ENCODE data around the gene KDM8. TPM values are rescaled to one million over a fixed set of nuclear protein-coding genes. Genes with fewer than 3 reads are reported as not detected.
A peak's percentile ranks its signal among the peaks of the same experiment; 100 is the strongest.

Gene KDM8
- total RNA-seq, 3 donors from 2014 or later: 1.9 to 4.5 (median 4.3) TPM

DNA sequence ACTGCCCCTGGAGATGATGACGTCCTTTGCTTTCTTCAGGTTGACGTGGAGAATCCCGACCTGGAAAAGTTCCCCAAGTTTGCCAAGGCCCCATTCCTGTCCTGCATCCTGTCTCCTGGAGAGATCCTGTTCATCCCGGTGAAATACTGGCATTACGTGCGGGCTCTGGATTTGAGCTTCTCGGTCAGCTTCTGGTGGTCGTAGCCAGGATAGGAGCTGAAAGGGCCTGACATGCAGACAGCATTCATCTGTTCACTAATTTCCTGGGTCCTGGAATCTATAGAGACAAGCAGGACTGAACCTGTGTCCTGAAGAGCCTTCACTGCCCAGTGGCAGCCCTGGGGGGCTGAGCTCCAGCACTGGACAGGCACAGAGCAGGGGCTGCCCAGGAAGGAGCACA lies 17.2 kb downstream of the KDM8 start:
- no peak for DNase-seq (ENCODE audit: low spot score in 2 of 2)
- Histone ChIP-seq H3K36me3 (no peaks in the 10 kb centered on the region), H3K27ac (no peak overlapping the region), H3K4me3 (no peak overlapping the region), H3K4me1 (no peaks in the 10 kb centered on the region), H3K9me3 (no peaks in the 10 kb centered on the region), H3K27me3 (no peaks in the 10 kb centered on the region)
- intact Hi-C loops (cut with DNase I; ENCODE audit: low total_unique reads): no loop called here
- TF ChIP-seq POLR2AphosphoS5 (IDR thresholded peaks at IDR 0.05): no peak
- no peak for TF ChIP-seq POLR2A (IDR thresholded peaks at IDR 0.05)
- TF ChIP-seq, protein P1, sequence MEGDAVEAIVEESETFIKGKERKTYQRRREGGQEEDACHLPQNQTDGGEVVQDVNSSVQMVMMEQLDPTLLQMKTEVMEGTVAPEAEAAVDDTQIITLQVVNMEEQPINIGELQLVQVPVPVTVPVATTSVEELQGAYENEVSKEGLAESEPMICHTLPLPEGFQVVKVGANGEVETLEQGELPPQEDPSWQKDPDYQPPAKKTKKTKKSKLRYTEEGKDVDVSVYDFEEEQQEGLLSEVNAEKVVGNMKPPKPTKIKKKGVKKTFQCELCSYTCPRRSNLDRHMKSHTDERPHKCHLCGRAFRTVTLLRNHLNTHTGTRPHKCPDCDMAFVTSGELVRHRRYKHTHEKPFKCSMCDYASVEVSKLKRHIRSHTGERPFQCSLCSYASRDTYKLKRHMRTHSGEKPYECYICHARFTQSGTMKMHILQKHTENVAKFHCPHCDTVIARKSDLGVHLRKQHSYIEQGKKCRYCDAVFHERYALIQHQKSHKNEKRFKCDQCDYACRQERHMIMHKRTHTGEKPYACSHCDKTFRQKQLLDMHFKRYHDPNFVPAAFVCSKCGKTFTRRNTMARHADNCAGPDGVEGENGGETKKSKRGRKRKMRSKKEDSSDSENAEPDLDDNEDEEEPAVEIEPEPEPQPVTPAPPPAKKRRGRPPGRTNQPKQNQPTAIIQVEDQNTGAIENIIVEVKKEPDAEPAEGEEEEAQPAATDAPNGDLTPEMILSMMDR (IDR thresholded peaks at IDR 0.05): no peak

DNA sequence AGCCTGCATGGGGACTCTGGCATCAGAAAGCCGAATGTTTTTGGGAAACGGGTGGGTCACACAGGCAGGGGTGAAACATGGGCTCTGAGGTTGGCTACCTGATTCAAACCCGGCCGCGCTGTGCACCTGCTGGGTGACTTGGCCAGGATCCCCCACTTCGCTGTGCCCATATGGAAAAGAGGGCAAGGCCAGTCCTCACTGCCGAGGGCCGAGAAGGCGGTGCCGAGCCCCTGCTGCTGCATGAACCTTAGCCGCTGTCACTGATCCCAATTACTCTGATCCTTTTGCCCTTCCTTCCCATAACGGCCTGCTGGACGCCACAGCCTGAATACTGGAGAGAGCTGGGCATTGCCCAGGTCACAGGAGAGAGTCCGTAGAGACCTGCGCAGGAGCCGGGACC lies 17.7 kb downstream of the KDM8 start:
- H3K4me3 ChIP-seq: no peak overlapping the region
- H3K9me3 ChIP-seq: no peaks in the 10 kb centered on the region
- no peaks in the 10 kb centered on the region for H3K4me1 ChIP-seq
- no peaks in the 10 kb centered on the region for H3K27me3 ChIP-seq
- no peaks in the 10 kb centered on the region for H3K36me3 ChIP-seq
- no peak overlapping the region for H3K27ac ChIP-seq
- DNase-seq (ENCODE audit: low spot score in 2 of 2): no peak
- TF ChIP-seq POLR2A (IDR thresholded peaks at IDR 0.05) (no peak), POLR2AphosphoS5 (IDR thresholded peaks at IDR 0.05) (no peak)
- TF ChIP-seq, protein P1 (IDR thresholded peaks at IDR 0.05): no peak
- intact Hi-C loops (cut with DNase I; ENCODE audit: low total_unique reads): no loop called here

DNA sequence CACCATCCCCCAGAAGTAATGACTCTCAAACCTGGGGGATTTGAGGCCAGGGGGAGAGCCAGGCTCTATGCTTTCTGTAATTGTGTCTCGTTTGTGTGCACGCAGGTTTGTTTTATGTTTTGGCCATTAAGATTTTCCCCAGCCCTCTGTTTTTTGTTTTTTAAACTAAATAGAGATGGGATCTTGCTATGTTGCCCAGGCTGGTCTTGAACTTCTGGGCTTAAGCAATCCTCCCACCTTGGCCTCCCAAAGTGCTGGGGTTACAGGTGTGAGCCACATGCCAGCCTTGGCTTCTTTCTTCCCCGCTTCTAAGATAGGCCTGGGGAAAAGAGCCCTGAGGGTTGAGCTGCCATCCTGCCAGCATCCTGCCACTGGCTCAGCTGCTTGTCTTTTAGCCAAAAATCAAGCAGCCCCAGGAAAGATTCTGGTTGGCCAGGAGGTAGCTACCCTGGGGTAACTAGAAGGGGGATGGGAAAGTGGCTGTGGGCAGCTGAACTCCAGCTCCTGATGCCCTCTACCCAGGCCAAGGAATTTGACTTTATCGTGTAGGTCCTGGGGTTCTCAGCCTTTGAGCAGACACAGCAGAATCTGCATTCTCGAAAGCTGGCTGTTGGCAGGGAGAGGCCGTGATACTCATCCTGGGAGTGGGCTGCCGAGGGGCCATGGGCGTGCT lies 18.4 kb downstream of the KDM8 start:
- Histone ChIP-seq H3K4me1 (no peaks in the 10 kb centered on the region), H3K27ac (peak overlapping the region; percentile 8 to 82), H3K4me3 (no peak overlapping the region), H3K9me3 (no peaks in the 10 kb centered on the region), H3K27me3 (no peaks in the 10 kb centered on the region), H3K36me3 (no peaks in the 10 kb centered on the region)
- intact Hi-C loops (cut with DNase I; ENCODE audit: low total_unique reads): no loop called here
- TF ChIP-seq POLR2A (IDR thresholded peaks at IDR 0.05) (no peak), POLR2AphosphoS5 (IDR thresholded peaks at IDR 0.05) (no peak)
- TF ChIP-seq, protein P1 (IDR thresholded peaks at IDR 0.05): no peak
- no peak for DNase-seq (ENCODE audit: low spot score in 2 of 2)

DNA sequence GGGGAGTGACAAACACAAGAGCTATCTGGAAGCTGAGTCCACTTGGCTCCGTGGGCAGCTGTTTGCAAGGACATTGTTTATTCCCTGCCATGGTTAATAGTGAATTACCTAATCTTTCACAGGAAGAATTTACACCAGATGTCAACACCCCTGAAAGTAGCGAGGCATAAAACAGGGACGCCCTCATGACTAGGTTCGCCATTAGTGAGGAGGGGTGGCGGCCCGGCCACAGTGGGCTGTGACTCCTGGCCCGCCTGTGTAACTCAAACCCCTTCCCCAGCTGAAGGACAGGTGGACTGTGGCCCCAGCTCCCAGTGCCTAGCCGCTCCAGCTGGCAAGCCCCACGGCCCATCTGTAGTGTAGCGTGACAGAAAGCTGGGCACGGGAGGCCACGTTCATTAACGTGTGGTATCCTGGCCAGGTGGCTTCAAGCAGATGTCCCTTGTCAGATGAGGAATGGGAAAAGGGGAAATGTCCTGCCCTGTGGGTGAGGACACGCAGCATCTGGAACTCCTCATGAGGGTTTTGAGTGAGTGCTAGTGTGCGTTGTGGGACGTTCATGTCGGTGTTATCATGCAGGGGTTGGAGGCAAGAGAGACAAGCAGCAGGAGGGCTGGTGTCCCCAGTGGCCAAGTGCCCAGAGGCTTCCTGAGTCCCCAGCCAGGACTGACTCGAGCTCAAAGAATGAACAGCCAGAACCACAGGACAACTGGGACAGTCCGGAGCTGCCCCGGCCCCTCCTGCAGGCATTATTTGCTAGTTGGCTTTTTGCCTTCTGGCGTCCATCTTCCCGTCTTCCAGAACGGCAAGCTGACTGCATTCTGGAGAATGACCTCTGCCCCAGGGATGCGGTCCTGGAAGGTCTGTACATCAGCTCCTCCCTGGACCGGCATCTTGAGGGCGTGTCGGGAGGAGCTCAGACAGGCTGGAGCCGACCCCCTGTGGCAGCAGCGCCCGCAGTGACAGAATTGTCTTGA lies 19.2 kb downstream of the KDM8 start:
- TF ChIP-seq POLR2AphosphoS5 (IDR thresholded peaks at IDR 0.05): no peak
- TF ChIP-seq, protein P1 (IDR thresholded peaks at IDR 0.05): no peak
- TF ChIP-seq POLR2A (IDR thresholded peaks at IDR 0.05): no peak
- no peak for DNase-seq (ENCODE audit: low spot score in 2 of 2)
- no peaks in the 10 kb centered on the region for H3K27me3 ChIP-seq
- intact Hi-C loops (cut with DNase I; ENCODE audit: low total_unique reads): no loop called here
- no peaks in the 10 kb centered on the region for H3K9me3 ChIP-seq
- H3K4me3 ChIP-seq: peak overlapping the region in 1 of 3 donors; percentile 28
- no peaks in the 10 kb centered on the region for H3K4me1 ChIP-seq
- peak overlapping the region; percentile 8 to 82 for H3K27ac ChIP-seq
- H3K36me3 ChIP-seq: no peaks in the 10 kb centered on the region

DNA sequence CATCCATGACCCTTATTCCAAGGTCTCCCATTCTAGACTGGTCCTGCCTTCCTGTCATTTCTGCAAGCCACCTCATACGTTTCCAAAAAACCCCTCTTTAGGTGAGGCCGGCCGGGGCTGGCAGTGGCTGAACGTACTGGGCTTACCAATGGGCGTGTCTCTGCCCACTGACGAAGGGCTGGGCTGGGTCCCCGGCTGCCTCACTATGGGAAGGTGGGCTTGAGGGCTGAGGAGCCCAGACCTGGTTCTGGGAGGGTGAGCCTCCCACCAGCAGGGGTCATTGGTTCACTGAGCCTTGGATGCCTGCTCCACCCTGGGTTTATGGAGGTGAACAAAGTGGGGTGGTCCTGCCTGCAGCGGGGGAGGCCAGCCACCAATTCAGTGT lies 19.9 kb downstream of the KDM8 start:
- Histone ChIP-seq H3K27ac (peak overlapping the region; percentile 8 to 82), H3K4me1 (no peaks in the 10 kb centered on the region), H3K27me3 (no peaks in the 10 kb centered on the region), H3K4me3 (no peak overlapping the region), H3K9me3 (no peaks in the 10 kb centered on the region), H3K36me3 (no peaks in the 10 kb centered on the region)
- TF ChIP-seq, protein P1 (IDR thresholded peaks at IDR 0.05): no peak
- TF ChIP-seq POLR2A (IDR thresholded peaks at IDR 0.05) (no peak), POLR2AphosphoS5 (IDR thresholded peaks at IDR 0.05) (no peak)
- no peak for DNase-seq (ENCODE audit: low spot score in 2 of 2)
- intact Hi-C loops (cut with DNase I; ENCODE audit: low total_unique reads): no loop called here
